ENCODE results near the gene EYS.

EYS gene

DNA sequence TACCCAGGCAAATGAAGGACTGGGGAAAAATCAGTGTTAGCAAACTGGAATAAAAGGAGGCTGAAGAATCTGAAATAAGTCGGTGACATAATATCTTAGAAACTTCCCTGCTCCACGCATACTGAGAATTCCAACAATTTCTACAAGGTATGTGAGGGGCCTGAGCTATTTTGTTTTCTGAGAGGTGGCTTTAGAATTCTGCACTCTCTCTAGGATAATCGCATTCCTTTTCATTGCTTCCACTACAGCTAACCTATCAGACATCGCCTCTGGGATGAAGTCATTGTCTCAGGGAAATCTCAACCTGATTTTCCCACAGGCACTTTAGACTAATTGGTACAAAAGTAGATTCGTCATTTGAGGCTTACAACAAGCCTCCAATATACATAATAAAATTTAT lies 1330.6 kb downstream of the EYS start:
- H3K36me3 ChIP-seq (ENCODE audit: control insufficient read depth, insufficient read depth, low read length), result no peaks in the 10 kb centered on the region
- WGBS (ENCODE audit: insufficient coverage, insufficient read length), result no CpG with 5 or more reads among the region's 5 CpGs
- H3K4me1 ChIP-seq (ENCODE audit: control insufficient read depth, insufficient read depth, low read length), result no peaks in the 10 kb centered on the region
- no peak overlapping the region for H3K27ac ChIP-seq (ENCODE audit: low read length)
- DNase-seq (ENCODE audit: low read depth, low spot score), result no peak
- no peaks in the 10 kb centered on the region for H3K27me3 ChIP-seq (ENCODE audit: control insufficient read depth, insufficient read depth, low read length)
- H3K4me3 ChIP-seq (ENCODE audit: low read length), result no peak overlapping the region
- H3K9me3 ChIP-seq (ENCODE audit: control insufficient read depth, insufficient read depth, low read length), result 0 out of 2 replicates have a peak, but pooled peaks cover 2% of the 10 kb centered on the region

DNA sequence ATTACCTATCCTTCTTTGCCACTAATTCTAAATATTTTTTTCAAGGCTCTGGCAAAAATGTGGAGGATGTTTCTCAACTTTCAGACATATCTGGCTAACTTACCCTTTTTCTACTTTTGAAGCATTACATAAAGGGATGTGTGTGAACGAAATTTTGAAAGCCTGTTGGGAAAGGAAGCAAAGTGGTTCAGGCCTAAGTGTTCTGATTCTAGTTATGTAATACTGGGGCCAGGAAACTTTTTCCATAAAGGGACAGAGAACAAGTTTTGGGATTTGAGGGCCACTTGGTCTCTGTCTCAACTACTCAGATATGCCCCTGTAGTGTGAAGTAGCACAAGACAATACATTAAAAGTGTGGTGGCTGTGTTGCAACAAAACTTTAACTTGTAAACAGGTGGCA lies 1349.6 kb downstream of the EYS start:
- DNase-seq (ENCODE audit: low read depth, low spot score), result no peak
- Histone ChIP-seq H3K9me3 (ENCODE audit: control insufficient read depth, insufficient read depth, low read length) (peaks cover 1% of the 10 kb centered on the region; the same call in 1 of the 2 replicates), H3K4me1 (ENCODE audit: control insufficient read depth, insufficient read depth, low read length) (no peaks in the 10 kb centered on the region), H3K36me3 (ENCODE audit: control insufficient read depth, insufficient read depth, low read length) (no peaks in the 10 kb centered on the region), H3K27ac (ENCODE audit: low read length) (no peak overlapping the region), H3K27me3 (ENCODE audit: control insufficient read depth, insufficient read depth, low read length) (no peaks in the 10 kb centered on the region), H3K4me3 (ENCODE audit: low read length) (no peak overlapping the region)
- no CpG with 5 or more reads among the region's 1 CpG for WGBS (ENCODE audit: insufficient coverage, insufficient read length)

- no peak overlapping the region for H3K4me3 ChIP-seq (ENCODE audit: low read length)
- H3K27me3 ChIP-seq (ENCODE audit: control insufficient read depth, insufficient read depth, low read length), result no peaks in the 10 kb centered on the region
- no peaks in the 10 kb centered on the region for H3K36me3 ChIP-seq (ENCODE audit: control insufficient read depth, insufficient read depth, low read length)
- no peaks in the 10 kb centered on the region for H3K4me1 ChIP-seq (ENCODE audit: control insufficient read depth, insufficient read depth, low read length)
- H3K9me3 ChIP-seq (ENCODE audit: control insufficient read depth, insufficient read depth, low read length), result no peaks in the 10 kb centered on the region
- H3K27ac ChIP-seq (ENCODE audit: low read length), result no peak overlapping the region
- DNase-seq (ENCODE audit: low read depth, low spot score), result no peak
- WGBS (ENCODE audit: insufficient coverage, insufficient read length), result no CpG with 5 or more reads among the region's 1 CpG
These were observed 1359.6 kb downstream of the EYS start for GRCh38 chr6:64347411-64347810.

DNA sequence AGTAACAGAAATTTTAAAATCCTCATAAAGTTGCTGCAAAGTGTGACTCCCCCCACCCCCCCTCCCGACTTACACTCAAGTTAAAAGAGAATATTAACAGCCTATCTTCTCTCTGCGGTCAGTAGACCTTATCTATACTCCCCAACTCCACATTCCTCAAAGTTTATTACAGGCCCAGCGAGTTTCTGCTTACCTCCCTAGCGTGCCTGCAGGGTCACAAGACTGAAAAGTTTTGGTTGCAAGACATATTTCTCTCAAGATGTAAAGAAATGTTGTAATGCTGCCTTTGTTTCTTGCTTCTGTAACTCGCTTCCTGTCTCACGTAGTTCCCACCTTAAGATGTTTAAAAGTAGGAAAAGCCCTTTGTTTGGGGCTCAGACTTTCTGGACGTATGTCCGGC lies 1371.8 kb downstream of the EYS start:
- H3K9me3 ChIP-seq (ENCODE audit: control insufficient read depth, insufficient read depth, low read length), result no peaks in the 10 kb centered on the region; the same call in 1 of the 2 replicates
- H3K4me1 ChIP-seq (ENCODE audit: control insufficient read depth, insufficient read depth, low read length), result no peaks in the 10 kb centered on the region
- WGBS (ENCODE audit: insufficient coverage, insufficient read length), result no CpG with 5 or more reads among the region's 8 CpGs
- H3K36me3 ChIP-seq (ENCODE audit: control insufficient read depth, insufficient read depth, low read length), result no peaks in the 10 kb centered on the region
- no peak overlapping the region for H3K4me3 ChIP-seq (ENCODE audit: low read length)
- no peak overlapping the region for H3K27ac ChIP-seq (ENCODE audit: low read length)
- H3K27me3 ChIP-seq (ENCODE audit: control insufficient read depth, insufficient read depth, low read length), result no peaks in the 10 kb centered on the region
- no peak for DNase-seq (ENCODE audit: low read depth, low spot score)

- Histone ChIP-seq H3K4me3 (ENCODE audit: low read length) (no peak overlapping the region), H3K4me1 (ENCODE audit: control insufficient read depth, insufficient read depth, low read length) (no peaks in the 10 kb centered on the region), H3K9me3 (ENCODE audit: control insufficient read depth, insufficient read depth, low read length) (no peaks in the 10 kb centered on the region; the same call in 1 of the 2 replicates), H3K27me3 (ENCODE audit: control insufficient read depth, insufficient read depth, low read length) (no peaks in the 10 kb centered on the region), H3K36me3 (ENCODE audit: control insufficient read depth, insufficient read depth, low read length) (no peaks in the 10 kb centered on the region), H3K27ac (ENCODE audit: low read length) (no peak overlapping the region)
- no peak for DNase-seq (ENCODE audit: low read depth, low spot score)
- no CpG with 5 or more reads among the region's 1 CpG for whole genome bisulfite sequencing (ENCODE audit: insufficient coverage, insufficient read length)
These were observed 1372.4 kb downstream of the EYS start for GRCh38 chr6:64334636-64335035.

- DNase-seq (ENCODE audit: low read depth, low spot score), result peak; percentile 31
- H3K36me3 ChIP-seq (ENCODE audit: control insufficient read depth, insufficient read depth, low read length), result no peaks in the 10 kb centered on the region
- H3K4me3 ChIP-seq (ENCODE audit: low read length), result no peak overlapping the region
- no CpG with 5 or more reads among the region's 5 CpGs for WGBS (ENCODE audit: insufficient coverage, insufficient read length)
- H3K9me3 ChIP-seq (ENCODE audit: control insufficient read depth, insufficient read depth, low read length), result no peaks in the 10 kb centered on the region; the same call in 1 of the 2 replicates
- no peaks in the 10 kb centered on the region for H3K4me1 ChIP-seq (ENCODE audit: control insufficient read depth, insufficient read depth, low read length)
- no peaks in the 10 kb centered on the region for H3K27me3 ChIP-seq (ENCODE audit: control insufficient read depth, insufficient read depth, low read length)
- H3K27ac ChIP-seq (ENCODE audit: low read length), result no peak overlapping the region
These were observed 1376.2 kb downstream of the EYS start for GRCh38 chr6:64330694-64331307.

DNA sequence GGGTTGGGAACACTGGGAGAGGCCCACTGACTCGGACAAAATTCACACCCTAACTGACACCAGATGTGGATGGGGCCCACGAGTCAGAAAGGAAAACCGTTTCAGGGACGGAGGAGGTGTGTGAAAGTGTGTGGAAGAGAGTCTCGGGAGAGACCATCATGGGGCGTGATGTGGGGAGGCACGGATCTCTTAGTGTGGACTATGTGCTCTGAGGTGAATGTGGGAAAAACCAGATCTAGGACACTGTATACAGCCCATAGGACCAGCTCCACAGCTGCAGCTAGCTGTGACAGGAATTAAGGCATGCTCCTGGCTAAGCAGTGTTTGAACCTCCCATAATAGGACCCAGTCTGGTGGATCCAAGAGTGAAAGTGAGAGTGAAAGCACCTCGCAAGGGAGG lies 1380.1 kb downstream of the EYS start:
- no peak for DNase-seq (ENCODE audit: low read depth, low spot score)
- no CpG with 5 or more reads among the region's 8 CpGs for WGBS (ENCODE audit: insufficient coverage, insufficient read length)
- no peak overlapping the region for H3K4me3 ChIP-seq (ENCODE audit: low read length)
- no peaks in the 10 kb centered on the region; the same call in 1 of the 2 replicates for H3K9me3 ChIP-seq (ENCODE audit: control insufficient read depth, insufficient read depth, low read length)
- H3K27ac ChIP-seq (ENCODE audit: low read length), result no peak overlapping the region
- H3K4me1 ChIP-seq (ENCODE audit: control insufficient read depth, insufficient read depth, low read length), result no peaks in the 10 kb centered on the region
- no peaks in the 10 kb centered on the region for H3K27me3 ChIP-seq (ENCODE audit: control insufficient read depth, insufficient read depth, low read length)
- H3K36me3 ChIP-seq (ENCODE audit: control insufficient read depth, insufficient read depth, low read length), result no peaks in the 10 kb centered on the region

- Histone ChIP-seq H3K36me3 (ENCODE audit: control insufficient read depth, insufficient read depth, low read length) (no peaks in the 10 kb centered on the region), H3K4me1 (ENCODE audit: control insufficient read depth, insufficient read depth, low read length) (no peaks in the 10 kb centered on the region), H3K9me3 (ENCODE audit: control insufficient read depth, insufficient read depth, low read length) (no peaks in the 10 kb centered on the region; the same call in 1 of the 2 replicates), H3K27ac (ENCODE audit: low read length) (no peak overlapping the region), H3K27me3 (ENCODE audit: control insufficient read depth, insufficient read depth, low read length) (no peaks in the 10 kb centered on the region), H3K4me3 (ENCODE audit: low read length) (no peak overlapping the region)
- no CpG with 5 or more reads among the region's 2 CpGs for WGBS (ENCODE audit: insufficient coverage, insufficient read length)
- DNase-seq (ENCODE audit: low read depth, low spot score), result no peak
These were observed 1381.9 kb downstream of the EYS start for GRCh38 chr6:64325093-64325492.

- H3K9me3 ChIP-seq (ENCODE audit: control insufficient read depth, insufficient read depth, low read length), result no peaks in the 10 kb centered on the region; the same call in 1 of the 2 replicates
- H3K4me1 ChIP-seq (ENCODE audit: control insufficient read depth, insufficient read depth, low read length), result no peaks in the 10 kb centered on the region
- no peaks in the 10 kb centered on the region for H3K36me3 ChIP-seq (ENCODE audit: control insufficient read depth, insufficient read depth, low read length)
- H3K4me3 ChIP-seq (ENCODE audit: low read length), result no peak overlapping the region
- no peak overlapping the region for H3K27ac ChIP-seq (ENCODE audit: low read length)
- no peak for DNase-seq (ENCODE audit: low read depth, low spot score)
- no peaks in the 10 kb centered on the region for H3K27me3 ChIP-seq (ENCODE audit: control insufficient read depth, insufficient read depth, low read length)
These were observed 1396.8 kb downstream of the EYS start for GRCh38 chr6:64310214-64310613.

- H3K27me3 ChIP-seq (ENCODE audit: control insufficient read depth, insufficient read depth, low read length), result no peaks in the 10 kb centered on the region
- no peaks in the 10 kb centered on the region for H3K4me1 ChIP-seq (ENCODE audit: control insufficient read depth, insufficient read depth, low read length)
- no peaks in the 10 kb centered on the region for H3K36me3 ChIP-seq (ENCODE audit: control insufficient read depth, insufficient read depth, low read length)
- H3K27ac ChIP-seq (ENCODE audit: low read length), result no peak overlapping the region
- DNase-seq (ENCODE audit: low read depth, low spot score), result no peak
- no peaks in the 10 kb centered on the region; the same call in 1 of the 2 replicates for H3K9me3 ChIP-seq (ENCODE audit: control insufficient read depth, insufficient read depth, low read length)
- no peak overlapping the region for H3K4me3 ChIP-seq (ENCODE audit: low read length)
- WGBS (ENCODE audit: insufficient coverage, insufficient read length), result no CpG with 5 or more reads among the region's 11 CpGs
These were observed 1405.5 kb downstream of the EYS start for GRCh38 chr6:64301307-64302236.

Data from iPS DF 6.9 (cell line).